Osteocyte (in vitro differentiated cells): Measurements from ENCODE around the gene FAM83B. TPM values are rescaled to one million over a fixed set of nuclear protein-coding genes. Genes with fewer than 3 reads are reported as not detected.
A peak's percentile ranks its signal among the peaks of the same experiment; 100 is the strongest.

ENCODE experiments used
- DNase-seq: peaks from one replicate; pipeline ENCODE4 v3.0.0; 2021; ENCODE audit warnings: mixed read lengths; ENCODE audit not compliant: unreplicated experiment; ENCODE audit errors: extremely low spot score
- H3K27ac Mint-ChIP-seq: one replicate; pipeline ENCODE4 v1.8.0; 2021; ENCODE audit warnings: mild to moderate bottlenecking, mixed read lengths; ENCODE audit not compliant: unreplicated experiment
- H3K27me3 Mint-ChIP-seq: one replicate; pipeline ENCODE4 v1.8.0; 2021; ENCODE audit warnings: mixed read lengths; ENCODE audit not compliant: unreplicated experiment
- H3K36me3 Mint-ChIP-seq: one replicate; pipeline ENCODE4 v1.8.0; 2021; ENCODE audit warnings: mixed read lengths; ENCODE audit not compliant: unreplicated experiment
- H3K4me1 Mint-ChIP-seq: one replicate; pipeline ENCODE4 v1.8.0; 2021; ENCODE audit warnings: mixed read lengths; ENCODE audit not compliant: unreplicated experiment
- H3K4me3 Mint-ChIP-seq: one replicate; pipeline ENCODE4 v1.8.0; 2021; ENCODE audit warnings: mild to moderate bottlenecking, moderate library complexity, mixed read lengths; ENCODE audit not compliant: unreplicated experiment
- H3K9me3 Mint-ChIP-seq: one replicate; pipeline ENCODE4 v1.8.0; 2021; ENCODE audit warnings: mixed read lengths; ENCODE audit not compliant: unreplicated experiment
- total RNA-seq: library from RNA; stranded (reverse); gene quantifications from 2 replicates; pipeline ENCODE4 v1.2.1, GENCODE V29; 2021
- TF ChIP-seq, protein P1 (sequence below): fragments of 200-600 bp; sonication (generic); IDR thresholded peaks from 2 replicates; pipeline ENCODE4 v1.5.0; 2021; ENCODE audit warnings: antibody characterized with exemption, mild to moderate bottlenecking, moderate library complexity

The FAM83B gene
- total RNA-seq, 1 donor from 2014 or later: 0.64 TPM

DNA sequence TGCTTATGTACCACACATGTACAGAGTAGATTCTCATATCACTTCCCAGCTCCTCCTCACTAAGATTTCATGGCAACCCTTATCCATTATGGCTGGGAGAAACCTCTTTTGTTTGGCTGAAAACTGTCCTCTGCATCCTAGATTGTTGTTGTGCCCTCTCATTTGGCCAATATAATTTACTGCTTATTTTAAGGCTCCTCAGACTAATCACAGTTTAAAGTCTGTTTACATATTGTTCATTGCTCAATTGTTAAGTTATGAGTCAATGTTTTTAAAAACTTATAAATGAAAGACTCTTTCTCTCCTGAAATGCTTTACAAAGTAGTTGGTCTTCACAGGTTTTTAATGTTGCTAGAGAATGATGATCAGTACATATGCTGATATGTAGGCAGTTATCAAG lies 57.3 kb downstream of the FAM83B start:
- Mint-ChIP-seq H3K27me3 (peaks cover 2% of the 10 kb centered on the region), H3K4me3 (no peak overlapping the region), H3K9me3 (no peaks in the 10 kb centered on the region), H3K27ac (no peak overlapping the region), H3K4me1 (peaks cover 7% of the 10 kb centered on the region), H3K36me3 (no peaks in the 10 kb centered on the region)
- no peak for DNase-seq
- TF ChIP-seq, protein P1, sequence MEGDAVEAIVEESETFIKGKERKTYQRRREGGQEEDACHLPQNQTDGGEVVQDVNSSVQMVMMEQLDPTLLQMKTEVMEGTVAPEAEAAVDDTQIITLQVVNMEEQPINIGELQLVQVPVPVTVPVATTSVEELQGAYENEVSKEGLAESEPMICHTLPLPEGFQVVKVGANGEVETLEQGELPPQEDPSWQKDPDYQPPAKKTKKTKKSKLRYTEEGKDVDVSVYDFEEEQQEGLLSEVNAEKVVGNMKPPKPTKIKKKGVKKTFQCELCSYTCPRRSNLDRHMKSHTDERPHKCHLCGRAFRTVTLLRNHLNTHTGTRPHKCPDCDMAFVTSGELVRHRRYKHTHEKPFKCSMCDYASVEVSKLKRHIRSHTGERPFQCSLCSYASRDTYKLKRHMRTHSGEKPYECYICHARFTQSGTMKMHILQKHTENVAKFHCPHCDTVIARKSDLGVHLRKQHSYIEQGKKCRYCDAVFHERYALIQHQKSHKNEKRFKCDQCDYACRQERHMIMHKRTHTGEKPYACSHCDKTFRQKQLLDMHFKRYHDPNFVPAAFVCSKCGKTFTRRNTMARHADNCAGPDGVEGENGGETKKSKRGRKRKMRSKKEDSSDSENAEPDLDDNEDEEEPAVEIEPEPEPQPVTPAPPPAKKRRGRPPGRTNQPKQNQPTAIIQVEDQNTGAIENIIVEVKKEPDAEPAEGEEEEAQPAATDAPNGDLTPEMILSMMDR: no peak

DNA sequence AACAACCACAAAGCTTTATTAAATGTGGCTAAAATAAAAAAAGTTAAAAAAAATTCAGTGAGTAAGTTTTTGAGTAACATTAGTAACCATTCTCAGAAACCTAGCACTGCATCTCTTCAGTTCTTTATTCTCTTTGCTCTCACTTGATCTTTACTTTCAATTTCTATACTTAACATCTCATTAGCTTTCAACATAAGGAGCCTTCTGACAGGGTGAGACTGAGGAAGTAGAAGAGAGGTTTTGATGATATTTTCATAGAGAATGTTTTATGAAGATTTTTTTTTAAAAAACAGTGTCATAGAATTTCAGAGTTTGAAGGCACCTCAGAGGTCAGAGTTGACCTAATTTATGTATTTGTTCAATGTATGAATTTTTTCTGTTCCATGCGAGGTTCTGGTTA lies 60.8 kb downstream of the FAM83B start:
- H3K4me3 Mint-ChIP-seq: no peak overlapping the region
- no peak overlapping the region for H3K27ac Mint-ChIP-seq
- no peaks in the 10 kb centered on the region for H3K36me3 Mint-ChIP-seq
- TF ChIP-seq, protein P1: no peak
- peaks cover 3% of the 10 kb centered on the region for H3K9me3 Mint-ChIP-seq
- peaks cover 17% of the 10 kb centered on the region for H3K4me1 Mint-ChIP-seq
- DNase-seq: no peak
- peaks cover 2% of the 10 kb centered on the region for H3K27me3 Mint-ChIP-seq

DNA sequence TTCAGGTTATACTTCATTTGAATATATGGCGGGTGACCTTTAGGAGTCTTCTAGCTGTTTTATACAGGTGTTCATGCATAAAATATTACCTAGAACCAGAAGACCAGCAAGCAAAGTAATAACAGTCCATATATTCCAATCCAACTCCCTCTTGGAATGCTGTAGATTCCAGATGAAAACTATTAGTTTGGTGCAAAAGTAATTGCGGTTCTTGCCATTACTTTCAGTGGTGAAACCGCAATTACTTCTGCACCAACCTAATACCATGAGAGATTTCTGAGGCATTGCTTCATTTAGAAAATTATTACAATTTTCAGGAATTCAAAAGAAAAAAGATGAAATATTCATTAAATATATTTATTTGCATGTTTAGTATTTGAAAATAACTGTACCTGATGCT lies 62.6 kb downstream of the FAM83B start:
- Mint-ChIP-seq H3K27ac (no peak overlapping the region), H3K36me3 (no peaks in the 10 kb centered on the region), H3K4me3 (no peak overlapping the region), H3K9me3 (peaks cover 3% of the 10 kb centered on the region), H3K27me3 (no peaks in the 10 kb centered on the region), H3K4me1 (peaks cover 17% of the 10 kb centered on the region)
- no peak for DNase-seq
- TF ChIP-seq, protein P1: no peak

DNA sequence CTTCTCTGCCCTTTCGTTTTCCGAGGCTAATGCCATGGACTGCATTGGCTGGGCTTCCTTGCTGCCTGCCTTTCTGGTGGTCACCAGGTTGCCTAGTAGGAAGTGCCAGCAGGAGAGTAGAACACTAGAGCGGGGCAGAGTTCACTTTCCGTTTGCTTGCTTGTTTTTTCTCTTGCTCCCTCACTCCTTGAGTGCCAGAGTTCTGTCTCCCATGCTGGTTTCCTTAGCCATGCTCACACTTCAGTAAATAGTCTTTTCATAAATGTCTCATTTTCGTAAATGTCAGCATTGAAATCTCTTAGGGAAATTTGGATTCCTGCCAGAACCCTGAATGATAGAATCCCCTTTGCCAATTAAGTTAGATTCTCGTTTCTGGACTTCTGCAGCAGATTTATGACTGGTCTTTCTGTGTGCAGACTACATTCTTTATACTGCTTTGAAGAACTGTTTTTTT lies 63.9 kb downstream of the FAM83B start:
- H3K36me3 Mint-ChIP-seq: no peaks in the 10 kb centered on the region
- peak overlapping the region; percentile 31 for H3K27ac Mint-ChIP-seq
- TF ChIP-seq, protein P1: no peak
- peaks cover 3% of the 10 kb centered on the region for H3K9me3 Mint-ChIP-seq
- peak overlapping the region; percentile 24 for H3K4me3 Mint-ChIP-seq
- H3K4me1 Mint-ChIP-seq: peaks cover 17% of the 10 kb centered on the region
- DNase-seq: no peak
- H3K27me3 Mint-ChIP-seq: no peaks in the 10 kb centered on the region

DNA sequence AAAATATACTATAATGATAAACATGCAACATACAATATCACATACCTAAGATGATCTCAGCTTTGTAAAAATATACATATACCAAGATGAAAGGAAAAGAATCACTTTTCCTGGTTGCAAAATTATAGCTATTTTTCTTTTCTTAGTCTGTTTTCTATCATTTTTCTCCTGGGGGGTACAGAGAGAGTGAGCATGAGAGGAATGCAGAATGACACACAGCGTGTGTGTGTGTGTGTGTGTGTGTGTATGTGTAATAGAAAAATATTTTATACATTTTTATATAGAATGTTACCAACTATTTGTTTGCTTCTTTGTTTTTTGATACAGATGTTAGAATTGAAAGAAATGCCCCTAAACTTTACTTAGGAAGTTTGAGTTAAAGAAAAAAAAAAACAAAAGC lies 64.3 kb downstream of the FAM83B start:
- TF ChIP-seq, protein P1: no peak
- Mint-ChIP-seq H3K4me3 (no peak overlapping the region), H3K9me3 (peaks cover 3% of the 10 kb centered on the region), H3K27ac (peak overlapping the region; percentile 31), H3K4me1 (peaks cover 17% of the 10 kb centered on the region), H3K27me3 (no peaks in the 10 kb centered on the region), H3K36me3 (no peaks in the 10 kb centered on the region)
- DNase-seq: no peak
